ENCODE measurements around the gene GTF2IRD1. TPM values are rescaled to one million over a fixed set of nuclear protein-coding genes. Genes with fewer than 3 reads are reported as not detected.

Gene GTF2IRD1
- total and polyA plus RNA-seq, 2 of the 4 experiments (the other 2 are of a cell fraction), result 4.1 to 21.9 TPM

DNA sequence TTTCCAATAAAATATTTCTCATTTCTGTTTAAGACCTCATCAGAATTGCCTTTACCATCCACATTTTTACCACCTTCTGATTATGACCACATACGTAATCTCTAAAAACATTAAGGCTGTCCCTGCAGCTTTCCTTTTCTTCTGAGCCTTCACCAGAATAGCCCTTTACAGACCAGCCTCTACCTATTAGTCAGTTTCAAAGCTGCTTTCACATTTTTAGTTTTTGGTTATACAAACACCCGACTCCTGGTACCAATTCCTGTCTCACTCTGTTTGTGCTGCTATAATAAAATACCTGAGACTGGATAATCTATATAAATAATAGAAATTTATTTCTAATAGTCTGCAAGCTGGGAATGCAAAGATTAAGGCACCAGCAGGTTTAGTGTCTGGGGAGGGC lies 15.4 kb upstream of the GTF2IRD1 start:
- H3K9me1 ChIP-seq (ENCODE audit: insufficient read depth, low read length), result no peaks in the 10 kb centered on the region
- 100% methylated on average over 1 of the region's 2 CpGs; no CpG with 5 or more reads in 1 of the 2 experiments for WGBS, 2 experiments (ENCODE audit: extremely low coverage in 2 of 2, insufficient read length in 1 of 2)
- H2BK120ac ChIP-seq (ENCODE audit: low read depth, low read length), result no peak overlapping the region
- H3K4me2 ChIP-seq (ENCODE audit: low read depth, low read length), result no peak overlapping the region
- no peak overlapping the region for H4K8ac ChIP-seq (ENCODE audit: low read depth in 2 of 2, low read length in 2 of 2)
- no peaks in the 10 kb centered on the region for H3K79me1 ChIP-seq (ENCODE audit: low read depth in 1 of 2, low read length in 2 of 2)
- H3K36me3 ChIP-seq (ENCODE audit: control insufficient read depth, insufficient read depth, low read length), result no peaks in the 10 kb centered on the region
- ChIA-PET POLR2A (ENCODE audit: unreplicated experiment) (no interaction called here), CTCF (no interaction called here)
- in situ Hi-C loops (cut with MboI; ENCODE audit: low sequenced_read_pairs) (no loop called here), dilution Hi-C loops (cut with HindIII; ENCODE audit: low sequenced_read_pairs, unreplicated experiment) (no loop called here), intact Hi-C loops (cut with micrococcal nuclease) (no loop called here)
- H2BK5ac ChIP-seq (ENCODE audit: low read depth, low read length, poor library complexity, severe bottlenecking), result no peak overlapping the region
- H3K14ac ChIP-seq (replicated peaks; ENCODE audit: low read depth, low read length), result no peak overlapping the region
- H2AK5ac ChIP-seq (ENCODE audit: low read depth, low read length), result no peak overlapping the region
- H3K27ac ChIP-seq (ENCODE audit: insufficient read depth, low read length), result no peak overlapping the region
- H2AK9ac ChIP-seq (replicated peaks; ENCODE audit: low read depth, low read length, poor library complexity), result no peak overlapping the region
- no peaks in the 10 kb centered on the region for H3K27me3 ChIP-seq (ENCODE audit: control insufficient read depth, insufficient read depth, low read length)
- DNase-seq, result no peak
- no peak overlapping the region for H4K91ac ChIP-seq (ENCODE audit: insufficient read depth, low read depth, low read length)
- no peak overlapping the region for H3K9ac ChIP-seq (ENCODE audit: low read depth, low read length)
- H2BK20ac ChIP-seq (ENCODE audit: low read depth, low read length), result no peak overlapping the region
- no peak overlapping the region for H2AFZ ChIP-seq (replicated peaks; ENCODE audit: low read length, poor library complexity)
- H3K9me3 ChIP-seq (ENCODE audit: control insufficient read depth, insufficient read depth, low read length), result peaks cover 9% of the 10 kb centered on the region
- no peak overlapping the region for H3K4ac ChIP-seq (ENCODE audit: low read depth, low read length)
- TF ChIP-seq RAD21 (IDR thresholded peaks at IDR 0.05; ENCODE audit: low read length) (no peak), POLR2A (IDR thresholded peaks at IDR 0.05; ENCODE audit: low read depth, low read length) (no peak), MXI1 (IDR thresholded peaks at IDR 0.05; ENCODE audit: borderline replicate concordance, low read depth, low read length) (no peak), NFE2L2 (IDR thresholded peaks at IDR 0.05; ENCODE audit: low read depth, low read length) (no peak), MAZ (IDR thresholded peaks at IDR 0.05; ENCODE audit: borderline replicate concordance, low read depth, low read length) (no peak), BHLHE40 (IDR thresholded peaks at IDR 0.05; ENCODE audit: low read depth, low read length) (no peak), RFX5 (IDR thresholded peaks at IDR 0.05; ENCODE audit: low read depth, low read length) (no peak), SMC3 (IDR thresholded peaks at IDR 0.05; ENCODE audit: low read depth, low read length) (no peak), CEBPB (IDR thresholded peaks at IDR 0.05; ENCODE audit: low read depth, low read length) (no peak), FOS (IDR thresholded peaks at IDR 0.05; ENCODE audit: low read depth, low read length) (no peak)
- TF ChIP-seq, protein P1, sequence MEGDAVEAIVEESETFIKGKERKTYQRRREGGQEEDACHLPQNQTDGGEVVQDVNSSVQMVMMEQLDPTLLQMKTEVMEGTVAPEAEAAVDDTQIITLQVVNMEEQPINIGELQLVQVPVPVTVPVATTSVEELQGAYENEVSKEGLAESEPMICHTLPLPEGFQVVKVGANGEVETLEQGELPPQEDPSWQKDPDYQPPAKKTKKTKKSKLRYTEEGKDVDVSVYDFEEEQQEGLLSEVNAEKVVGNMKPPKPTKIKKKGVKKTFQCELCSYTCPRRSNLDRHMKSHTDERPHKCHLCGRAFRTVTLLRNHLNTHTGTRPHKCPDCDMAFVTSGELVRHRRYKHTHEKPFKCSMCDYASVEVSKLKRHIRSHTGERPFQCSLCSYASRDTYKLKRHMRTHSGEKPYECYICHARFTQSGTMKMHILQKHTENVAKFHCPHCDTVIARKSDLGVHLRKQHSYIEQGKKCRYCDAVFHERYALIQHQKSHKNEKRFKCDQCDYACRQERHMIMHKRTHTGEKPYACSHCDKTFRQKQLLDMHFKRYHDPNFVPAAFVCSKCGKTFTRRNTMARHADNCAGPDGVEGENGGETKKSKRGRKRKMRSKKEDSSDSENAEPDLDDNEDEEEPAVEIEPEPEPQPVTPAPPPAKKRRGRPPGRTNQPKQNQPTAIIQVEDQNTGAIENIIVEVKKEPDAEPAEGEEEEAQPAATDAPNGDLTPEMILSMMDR (conservative IDR thresholded peaks at IDR 0.05; ENCODE audit: low read depth, low read length), result no peak
- TF ChIP-seq, protein P2, sequence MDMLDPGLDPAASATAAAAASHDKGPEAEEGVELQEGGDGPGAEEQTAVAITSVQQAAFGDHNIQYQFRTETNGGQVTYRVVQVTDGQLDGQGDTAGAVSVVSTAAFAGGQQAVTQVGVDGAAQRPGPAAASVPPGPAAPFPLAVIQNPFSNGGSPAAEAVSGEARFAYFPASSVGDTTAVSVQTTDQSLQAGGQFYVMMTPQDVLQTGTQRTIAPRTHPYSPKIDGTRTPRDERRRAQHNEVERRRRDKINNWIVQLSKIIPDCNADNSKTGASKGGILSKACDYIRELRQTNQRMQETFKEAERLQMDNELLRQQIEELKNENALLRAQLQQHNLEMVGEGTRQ (IDR thresholded peaks at IDR 0.05; ENCODE audit: low read depth, low read length), result no peak
- TF ChIP-seq, protein P3, sequence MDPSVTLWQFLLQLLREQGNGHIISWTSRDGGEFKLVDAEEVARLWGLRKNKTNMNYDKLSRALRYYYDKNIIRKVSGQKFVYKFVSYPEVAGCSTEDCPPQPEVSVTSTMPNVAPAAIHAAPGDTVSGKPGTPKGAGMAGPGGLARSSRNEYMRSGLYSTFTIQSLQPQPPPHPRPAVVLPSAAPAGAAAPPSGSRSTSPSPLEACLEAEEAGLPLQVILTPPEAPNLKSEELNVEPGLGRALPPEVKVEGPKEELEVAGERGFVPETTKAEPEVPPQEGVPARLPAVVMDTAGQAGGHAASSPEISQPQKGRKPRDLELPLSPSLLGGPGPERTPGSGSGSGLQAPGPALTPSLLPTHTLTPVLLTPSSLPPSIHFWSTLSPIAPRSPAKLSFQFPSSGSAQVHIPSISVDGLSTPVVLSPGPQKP (IDR thresholded peaks at IDR 0.05; ENCODE audit: borderline replicate concordance, low read depth, low read length), result no peak
- H4K5ac ChIP-seq (ENCODE audit: low read depth, low read length), result no peak overlapping the region
- peaks cover 5% of the 10 kb centered on the region for H3K4me1 ChIP-seq (ENCODE audit: control insufficient read depth, insufficient read depth, low read length)
- H4K20me1 ChIP-seq (ENCODE audit: insufficient read depth, low read length), result no peaks in the 10 kb centered on the region
- ATAC-seq (ENCODE audit: low read depth), result no peak
- no peak overlapping the region for H3K56ac ChIP-seq (ENCODE audit: extremely low read depth, insufficient read depth, low read length)
- no peak overlapping the region for H3K4me3 ChIP-seq (ENCODE audit: insufficient read depth, low read depth, low read length)
- no TSS peak for BruUV-seq (replicated peaks)
- no peak overlapping the region for H3K18ac ChIP-seq (ENCODE audit: low read depth, low read length)
- H3K23ac ChIP-seq (ENCODE audit: low read depth, low read length), result no peak overlapping the region
- H2BK15ac ChIP-seq (ENCODE audit: low read depth, low read length), result no peak overlapping the region

All from IMR-90 (cell line).